HG03571 (cell line): ENCODE measurements around the gene POLA1.

ENCODE experiments used
- ATAC-seq: cut with Tn5 transposase; IDR thresholded peaks from one replicate; pipeline ENCODE4 v1.9.1; 2021; ENCODE audit not compliant: unreplicated experiment

The POLA1 gene

DNA sequence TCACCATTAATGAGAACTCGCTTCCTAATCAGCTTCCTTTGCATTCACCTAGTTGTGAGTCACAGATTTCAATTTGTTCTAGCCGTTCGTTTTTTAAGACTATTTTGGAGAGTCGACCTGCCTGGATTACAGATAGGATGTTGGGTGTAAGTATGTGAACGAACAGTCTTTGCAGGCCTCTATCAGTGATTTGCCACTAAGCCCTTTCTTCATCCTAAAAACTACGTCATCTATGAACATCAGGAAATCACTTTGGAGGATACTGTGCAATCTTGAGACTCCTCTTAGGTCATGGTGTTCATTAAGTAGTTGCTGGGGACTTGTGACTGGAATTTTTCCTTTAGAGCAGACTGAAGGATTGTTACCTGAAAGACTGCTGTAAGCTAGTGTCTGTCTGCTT lies 1.1 kb downstream of the POLA1 start:
- no peak for ATAC-seq

DNA sequence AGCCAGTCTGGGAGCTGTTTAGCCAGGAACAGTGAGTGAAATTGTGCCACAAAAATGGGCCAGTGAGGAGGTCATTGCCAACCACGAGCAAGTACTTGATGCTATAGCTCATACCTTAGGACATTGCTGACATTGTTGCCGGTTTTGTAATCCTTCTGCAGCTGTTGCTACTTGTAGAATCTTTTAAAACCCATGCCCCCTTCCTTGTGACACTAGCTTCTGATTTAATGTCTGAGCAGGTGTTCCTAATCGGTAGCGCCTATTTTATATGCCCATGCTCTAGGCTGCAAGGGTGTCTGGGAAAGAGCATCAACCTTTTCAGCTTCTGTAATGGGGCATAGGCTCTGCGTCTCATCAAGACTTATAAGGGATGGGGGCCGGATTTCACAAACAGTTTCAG lies 2.6 kb downstream of the POLA1 start:
- no peak for ATAC-seq

DNA sequence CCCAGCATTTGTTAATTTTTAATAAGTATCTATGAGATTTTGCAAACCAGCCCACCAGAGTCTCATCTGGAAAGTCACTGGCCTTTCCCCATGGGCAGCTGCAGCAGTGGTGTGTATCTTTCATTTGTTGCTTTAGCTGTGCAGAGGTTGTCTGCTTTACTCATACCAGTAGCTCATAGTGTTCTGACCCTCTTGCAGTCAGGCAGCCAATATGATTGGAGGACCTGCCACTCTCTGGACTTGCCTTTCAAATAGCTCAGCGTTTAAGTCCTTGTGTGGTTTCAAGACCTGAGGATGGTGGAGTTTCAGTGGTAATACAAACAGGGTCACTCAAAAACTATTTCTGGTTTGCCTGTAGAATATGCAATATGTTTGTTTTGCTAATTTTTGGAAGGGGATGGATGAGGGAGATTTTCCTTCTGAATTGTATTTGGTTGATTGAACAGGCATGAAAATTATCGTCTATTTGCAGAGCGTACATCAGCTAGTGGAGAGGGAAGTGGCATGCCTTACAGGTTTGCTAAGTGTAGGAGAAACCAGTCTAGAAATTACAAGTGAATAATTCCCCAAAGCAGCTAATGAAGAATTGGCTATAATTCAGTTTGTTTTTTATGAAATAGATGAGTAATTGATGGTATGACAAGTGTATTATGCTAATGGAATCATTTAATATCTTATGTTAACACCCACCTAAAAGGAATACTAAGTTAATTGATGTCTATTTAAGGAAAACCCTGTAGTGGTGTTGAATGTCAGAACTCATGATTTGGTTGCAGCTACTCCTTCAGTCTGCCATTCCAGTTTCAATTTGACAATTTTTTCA lies 8.9 kb downstream of the POLA1 start:
- peak; percentile 99 for ATAC-seq

- no peak for ATAC-seq
Measured at GRCh38 chrX:24703185-24703494, 9.4 kb downstream of the POLA1 start.

DNA sequence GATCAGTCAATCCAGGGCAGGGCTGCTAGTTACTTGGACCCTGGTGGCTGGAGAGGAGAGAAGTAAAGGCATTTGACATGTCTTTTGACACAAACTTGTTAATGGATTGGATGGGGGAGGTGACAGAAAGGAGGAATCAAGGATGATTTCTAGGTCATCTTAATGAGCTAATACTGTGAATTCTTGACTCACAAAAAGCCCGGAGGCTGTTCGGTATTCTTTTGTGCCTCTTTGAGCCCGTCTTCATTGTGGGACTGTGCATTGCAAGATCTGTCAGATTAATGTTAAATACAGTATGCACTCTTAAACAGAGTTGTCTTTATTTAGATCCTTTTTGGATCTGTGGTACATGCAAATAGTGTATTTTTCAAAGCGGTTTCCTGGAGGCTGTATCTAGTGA lies 25.1 kb downstream of the POLA1 start:
- no peak for ATAC-seq

DNA sequence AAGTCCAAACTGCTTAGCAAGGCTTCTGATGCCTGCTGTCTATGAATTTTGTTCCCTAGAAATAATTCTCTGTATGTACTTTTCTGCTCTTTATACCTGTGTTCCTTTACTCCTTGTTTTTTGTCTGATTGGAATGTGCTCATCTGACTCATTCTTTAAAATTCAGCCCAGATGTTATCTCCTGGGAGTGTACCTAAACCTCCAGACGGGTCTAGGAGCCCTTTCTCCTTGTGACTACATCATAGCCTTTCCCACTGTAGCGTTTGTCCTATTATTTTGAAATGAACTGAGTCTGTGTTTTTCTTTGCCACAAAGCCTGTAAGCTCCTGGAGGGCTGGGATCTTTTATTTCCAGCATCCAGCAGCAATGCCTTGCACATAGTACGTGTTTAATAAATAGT lies 26.3 kb downstream of the POLA1 start:
- no peak for ATAC-seq

- no peak for ATAC-seq
Measured at GRCh38 chrX:24728530-24728929, 34.8 kb downstream of the POLA1 start.

DNA sequence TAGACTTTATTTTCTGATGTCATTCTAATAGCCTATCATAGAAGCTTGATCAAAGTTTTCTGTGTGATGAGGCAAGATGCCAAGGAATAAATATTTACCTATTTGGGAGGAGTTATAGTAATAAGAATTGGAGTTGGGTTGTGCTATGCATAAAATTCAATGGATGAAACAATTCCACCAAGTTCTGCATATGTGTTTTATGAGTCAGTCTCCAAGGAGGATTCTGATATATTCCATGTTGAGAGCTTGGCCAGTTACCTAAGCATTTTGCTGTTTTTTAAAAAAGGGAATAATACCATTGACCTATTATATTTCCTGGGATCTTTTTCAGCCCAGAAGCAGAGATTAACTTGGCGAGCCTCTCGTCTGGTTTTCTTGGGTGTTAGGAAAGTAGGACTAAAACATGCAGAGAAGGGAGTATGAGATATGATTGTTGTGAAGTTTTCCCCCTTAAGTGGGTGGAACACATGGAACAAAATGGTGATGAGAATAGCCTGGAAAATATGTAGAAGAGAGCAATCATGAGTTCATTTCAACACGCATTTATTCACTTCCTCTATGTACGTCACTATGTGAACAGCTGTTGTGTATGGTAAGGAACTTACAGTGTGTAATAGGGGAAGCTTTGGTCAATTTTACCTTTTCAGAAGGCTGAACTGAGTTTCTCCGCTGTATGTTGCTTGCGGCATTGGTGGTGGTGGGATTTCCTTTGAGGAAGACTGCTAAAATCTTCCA lies 39.2 kb downstream of the POLA1 start:
- no peak for ATAC-seq

DNA sequence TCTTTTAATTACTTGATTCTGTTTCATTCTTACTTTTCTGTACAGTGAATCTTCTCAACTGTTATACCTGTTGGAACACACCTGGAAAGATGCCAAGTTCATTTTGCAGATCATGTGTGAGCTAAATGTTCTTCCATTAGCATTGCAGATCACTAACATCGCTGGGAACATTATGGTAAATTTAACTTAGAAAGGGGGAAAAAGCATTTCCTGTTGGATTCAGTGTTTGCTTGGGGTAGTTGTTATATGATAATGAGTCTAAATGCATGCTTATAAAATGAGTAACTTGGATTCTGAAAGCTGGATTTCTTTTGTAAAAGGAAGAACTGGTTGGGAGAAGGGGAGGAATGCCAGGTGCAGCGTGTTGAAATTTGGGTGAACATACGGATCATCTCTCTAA lies 47.6 kb downstream of the POLA1 start:
- no peak for ATAC-seq

GRCh38 chrX:24748196-24748595 lies 54.5 kb downstream of the POLA1 start:
- ATAC-seq = no peak

DNA sequence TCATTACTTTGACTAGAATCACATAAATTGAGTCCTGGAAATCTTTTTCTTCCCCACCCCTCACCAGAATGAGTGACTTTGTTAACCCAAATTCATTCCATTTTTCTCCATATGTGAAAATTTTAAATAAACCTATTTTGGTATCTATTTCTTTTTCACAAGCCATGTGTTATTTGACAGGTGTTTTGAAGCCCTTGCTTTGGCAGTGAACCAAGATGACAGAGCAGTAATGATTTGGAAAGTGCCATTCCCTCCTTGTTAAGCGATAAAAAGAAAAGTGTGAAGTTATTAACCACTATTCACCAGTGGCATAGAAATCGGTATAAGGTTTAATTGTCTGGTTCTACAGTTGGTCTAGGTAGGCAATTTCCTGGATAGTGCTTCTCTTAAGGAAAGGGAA lies 66.1 kb downstream of the POLA1 start:
- no peak for ATAC-seq

GRCh38 chrX:24760363-24761000 lies 66.8 kb downstream of the POLA1 start:
- no peak for ATAC-seq

DNA sequence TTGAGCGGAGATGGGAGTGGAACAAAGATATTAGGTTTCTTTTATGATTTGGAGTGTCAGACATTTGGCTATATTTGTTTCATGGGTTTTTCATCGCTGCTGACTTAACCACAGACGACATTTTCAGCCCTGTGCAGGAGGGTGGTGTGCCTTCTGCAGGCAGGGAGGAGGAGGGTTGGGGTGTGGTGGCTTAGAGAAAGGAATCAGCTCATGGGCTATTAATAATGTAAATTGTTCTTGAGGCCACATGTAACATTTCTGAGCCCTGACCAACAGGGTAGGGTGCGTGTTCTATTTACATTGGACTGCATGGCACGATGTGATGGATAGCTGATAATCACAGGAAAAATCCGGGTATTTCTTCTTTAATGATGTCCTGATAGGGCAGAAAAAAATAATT lies 67.6 kb downstream of the POLA1 start:
- no peak for ATAC-seq

- ATAC-seq = no peak
Measured at GRCh38 chrX:24763989-24764388, 70.3 kb downstream of the POLA1 start.

DNA sequence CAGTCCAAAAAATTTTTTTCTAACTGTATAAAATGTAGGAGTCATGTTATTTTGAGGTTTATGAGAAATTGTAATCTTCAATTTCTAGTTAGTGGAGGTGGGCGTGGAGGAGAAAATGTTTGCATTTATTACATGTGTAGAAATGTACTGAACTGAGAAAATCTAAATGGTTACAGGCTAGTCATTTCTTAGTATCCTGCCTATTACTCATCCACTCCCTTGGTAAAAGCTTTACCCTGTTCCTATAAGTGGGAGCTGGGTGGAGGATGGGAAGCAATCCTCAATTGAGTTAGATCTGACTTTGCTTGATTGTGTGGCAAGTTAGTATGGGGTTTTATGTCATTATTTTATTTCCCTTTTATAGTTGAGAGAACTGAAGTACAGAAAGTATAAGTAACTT lies 73.8 kb downstream of the POLA1 start:
- no peak for ATAC-seq

GRCh38 chrX:24768556-24768955 lies 74.8 kb downstream of the POLA1 start:
- no peak for ATAC-seq

DNA sequence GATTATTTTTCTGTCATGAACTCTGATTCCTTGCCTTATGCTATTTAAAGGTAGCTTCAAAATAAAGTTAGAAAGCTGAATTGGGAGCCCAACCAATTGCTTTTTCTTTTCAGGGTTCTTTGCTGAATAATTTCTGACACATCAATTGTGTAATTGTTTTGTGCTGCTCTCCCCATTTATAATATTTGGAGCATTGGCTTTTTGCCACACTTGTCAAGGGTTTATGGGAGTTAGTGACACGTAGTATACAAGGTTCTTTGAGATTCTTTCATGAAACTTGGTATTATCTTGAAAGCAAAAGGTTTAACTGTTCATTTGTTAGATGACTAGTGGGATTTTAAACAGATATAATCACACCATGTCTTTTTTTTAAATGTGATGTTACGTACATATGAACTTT lies 80.9 kb downstream of the POLA1 start:
- ATAC-seq = no peak

DNA sequence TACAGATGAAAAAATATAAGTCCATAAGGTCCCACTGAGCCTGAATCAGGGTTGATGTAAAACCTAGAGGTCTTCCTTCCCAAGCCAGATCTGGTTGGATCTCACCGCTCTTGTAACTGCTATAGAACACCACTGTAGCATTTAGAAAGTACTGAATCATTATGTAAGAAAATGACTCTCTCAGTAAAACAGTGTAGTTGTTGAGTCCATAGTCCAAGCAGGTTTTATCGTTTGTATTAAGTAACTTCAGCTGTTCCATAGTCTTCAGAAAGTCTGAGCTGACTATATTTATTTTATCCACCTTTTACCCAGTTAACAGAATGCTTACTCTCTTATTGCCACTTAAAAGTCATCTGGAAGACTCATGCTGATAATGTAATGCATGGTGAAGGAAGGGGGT lies 82.2 kb downstream of the POLA1 start:
- no peak for ATAC-seq

DNA sequence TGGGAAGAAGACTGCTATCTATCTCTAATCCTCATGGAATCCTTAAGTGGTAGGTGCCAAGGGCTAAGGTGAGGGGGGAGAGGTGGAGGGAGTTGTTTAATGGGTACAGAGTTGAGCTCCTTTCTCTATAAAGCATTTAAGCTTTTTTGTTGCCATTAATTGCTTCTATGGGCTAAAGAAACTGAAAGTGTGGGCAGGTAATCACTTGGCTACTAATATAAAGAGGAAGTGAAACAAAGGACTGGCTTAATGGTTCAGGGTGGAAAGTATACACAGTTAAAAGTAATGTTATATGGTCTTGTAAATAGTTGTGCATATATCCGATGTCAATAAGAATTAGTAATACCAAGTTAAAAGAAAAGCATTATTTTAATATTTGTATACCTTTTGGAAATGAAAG lies 83.9 kb downstream of the POLA1 start:
- peak; percentile 93 for ATAC-seq

DNA sequence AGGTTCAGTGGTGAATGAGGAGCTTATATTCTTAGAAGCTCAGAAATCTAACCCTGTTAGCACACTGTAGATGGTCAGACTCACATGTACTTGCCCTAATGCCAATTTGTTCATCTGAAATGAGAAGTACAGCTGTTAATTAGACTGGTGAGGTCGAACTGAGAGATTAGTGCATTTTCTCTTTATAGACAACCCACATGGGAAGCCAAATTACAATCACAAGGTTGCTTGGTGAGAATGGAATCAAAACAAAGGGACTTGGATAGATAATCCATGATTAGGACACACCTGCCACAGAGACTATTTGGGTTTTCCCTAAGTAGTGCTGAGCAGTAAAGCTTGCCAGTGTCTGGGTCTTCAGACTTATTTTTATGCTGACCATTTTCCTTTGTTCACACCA lies 88.3 kb downstream of the POLA1 start:
- no peak for ATAC-seq

- ATAC-seq = no peak
Measured at GRCh38 chrX:24789047-24789446, 95.3 kb downstream of the POLA1 start.

DNA sequence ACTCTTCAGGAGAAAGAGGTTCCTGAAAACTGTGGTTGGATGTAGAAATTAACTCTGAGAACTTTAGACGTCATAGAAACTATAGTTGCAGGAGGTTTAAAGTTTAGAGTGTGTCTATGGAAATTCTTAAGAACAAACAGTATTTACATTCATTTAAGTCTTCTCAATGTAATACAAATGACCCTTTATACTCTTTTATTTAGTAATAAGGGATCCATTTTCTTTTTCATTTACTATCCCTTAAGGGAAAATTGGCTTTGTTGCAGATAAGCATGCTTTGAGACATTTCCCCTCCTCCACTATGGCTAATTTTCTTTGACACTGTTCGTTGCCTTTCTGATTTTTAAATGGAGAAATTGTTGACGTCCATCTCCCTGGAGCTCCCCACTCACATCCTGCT lies 96.4 kb downstream of the POLA1 start:
- no peak for ATAC-seq
